ENCODE measurements around the gene RNU6-8.

The RNU6-8 gene

GRCh38 chr14:32202998-32203882 lies at the start of gene RNU6-8:
Gene RNU6-8, minus strand, starts transcription at chr14:32203269.
- peak; percentile 89 for DNase-seq

- DNase-seq: peak; percentile 56
Observed at GRCh38 chr14:32252030-32252670, 49.1 kb upstream of the RNU6-8 start.

- no peak for DNase-seq
Observed at GRCh38 chr14:32251530-32251929, 48.5 kb upstream of the RNU6-8 start.

- no peak for DNase-seq
Observed at GRCh38 chr14:32250681-32251080, 47.6 kb upstream of the RNU6-8 start.

- no peak for DNase-seq
Observed at GRCh38 chr14:32249780-32250179, 46.7 kb upstream of the RNU6-8 start.

GRCh38 chr14:32249371-32249770 lies 46.3 kb upstream of the RNU6-8 start:
- no peak for DNase-seq

GRCh38 chr14:32246751-32247150 lies 43.7 kb upstream of the RNU6-8 start:
- DNase-seq: no peak

- DNase-seq: no peak
Observed at GRCh38 chr14:32244404-32244803, 41.3 kb upstream of the RNU6-8 start.

GRCh38 chr14:32233260-32233659 lies 30.2 kb upstream of the RNU6-8 start:
- DNase-seq: no peak

- no peak for DNase-seq
Observed at GRCh38 chr14:32232481-32232880, 29.4 kb upstream of the RNU6-8 start.

- no peak for DNase-seq
Observed at GRCh38 chr14:32230695-32231280, 27.7 kb upstream of the RNU6-8 start.

GRCh38 chr14:32230181-32230580 lies 27.1 kb upstream of the RNU6-8 start:
- DNase-seq: no peak

GRCh38 chr14:32226056-32226455 lies 23.0 kb upstream of the RNU6-8 start:
- DNase-seq: no peak

- no peak for DNase-seq
Observed at GRCh38 chr14:32225378-32225920, 22.4 kb upstream of the RNU6-8 start.

GRCh38 chr14:32224737-32225377 lies 21.8 kb upstream of the RNU6-8 start:
- no peak for DNase-seq

- no peak for DNase-seq
Observed at GRCh38 chr14:32217301-32217700, 14.2 kb upstream of the RNU6-8 start.

GRCh38 chr14:32212833-32213232 lies 9.8 kb upstream of the RNU6-8 start:
- no peak for DNase-seq

- DNase-seq: no peak
Observed at GRCh38 chr14:32211068-32211404, 8.0 kb upstream of the RNU6-8 start.

GRCh38 chr14:32209471-32209870 lies 6.4 kb upstream of the RNU6-8 start:
- DNase-seq: no peak

- no peak for DNase-seq
Observed at GRCh38 chr14:32208490-32208889, 5.4 kb upstream of the RNU6-8 start.

- DNase-seq: no peak
Observed at GRCh38 chr14:32206552-32206951, 3.5 kb upstream of the RNU6-8 start.

- no peak for DNase-seq
Observed at GRCh38 chr14:32205984-32206383, 2.9 kb upstream of the RNU6-8 start.

GRCh38 chr14:32205554-32205953 lies 2.5 kb upstream of the RNU6-8 start:
- DNase-seq: no peak
